HL-60 (cell line): Measurements from ENCODE around the gene SENP1.
A peak's percentile ranks its signal among the peaks of the same experiment; 100 is the strongest.

Experiments used
- GABPA ChIP-seq: IDR thresholded peaks from 2 replicates; pipeline ENCODE4 v1.6.1; 2012; ENCODE audit warnings: low read depth
- POLR2AphosphoS5 ChIP-seq: IDR thresholded peaks from 2 replicates; pipeline ENCODE4 v1.6.1; 2012; ENCODE audit warnings: low read depth
- SPI1 ChIP-seq: IDR thresholded peaks from 2 replicates; pipeline ENCODE4 v1.6.1; 2012; ENCODE audit warnings: low read depth, mild to moderate bottlenecking, borderline replicate concordance
- TF ChIP-seq, protein P1 (sequence below): IDR thresholded peaks from one replicate; pipeline ENCODE4 v1.5.1; 2011; ENCODE audit warnings: low read length, control low read depth, inconsistent platforms; ENCODE audit not compliant: insufficient read depth
- TF ChIP-seq, protein P2 (sequence below): IDR thresholded peaks from 2 replicates; pipeline ENCODE4 v1.6.1; 2012; ENCODE audit warnings: low read depth; ENCODE audit not compliant: insufficient replicate concordance

DNA sequence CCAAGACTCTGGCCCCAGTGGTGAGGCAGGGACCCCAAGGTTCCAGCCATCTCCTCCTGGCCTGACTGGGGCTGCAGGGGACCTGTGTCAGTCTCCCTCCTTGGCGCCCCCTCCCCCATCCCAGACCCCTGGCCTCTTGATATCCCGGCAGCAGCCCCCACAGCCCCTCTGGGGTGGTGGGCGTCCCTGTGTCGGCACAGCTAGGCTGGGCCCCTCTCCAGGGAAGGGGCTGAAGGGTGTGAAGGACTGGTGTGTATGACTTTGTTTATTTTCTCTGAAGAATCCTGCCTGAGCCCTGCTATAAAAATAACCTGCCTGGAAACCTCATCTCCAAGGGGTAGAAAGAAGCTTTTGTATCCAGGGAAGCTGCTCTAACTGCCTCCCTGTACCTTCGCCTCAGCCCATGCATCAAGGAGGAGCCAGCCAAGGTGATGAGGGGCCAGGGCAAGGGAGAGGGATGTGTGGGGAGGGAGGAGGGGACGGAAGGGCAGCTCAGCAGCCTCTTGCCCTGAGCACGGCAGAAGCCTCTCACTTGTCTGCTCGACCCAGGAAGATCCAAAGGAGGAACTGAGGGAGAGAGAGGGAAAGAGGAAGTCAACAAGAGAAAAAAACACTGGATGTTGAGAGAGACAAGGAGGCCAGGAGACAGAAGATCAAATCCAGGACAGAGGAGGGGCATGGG lies 76.2 kb downstream of the SENP1 start:
- TF ChIP-seq, protein P1, sequence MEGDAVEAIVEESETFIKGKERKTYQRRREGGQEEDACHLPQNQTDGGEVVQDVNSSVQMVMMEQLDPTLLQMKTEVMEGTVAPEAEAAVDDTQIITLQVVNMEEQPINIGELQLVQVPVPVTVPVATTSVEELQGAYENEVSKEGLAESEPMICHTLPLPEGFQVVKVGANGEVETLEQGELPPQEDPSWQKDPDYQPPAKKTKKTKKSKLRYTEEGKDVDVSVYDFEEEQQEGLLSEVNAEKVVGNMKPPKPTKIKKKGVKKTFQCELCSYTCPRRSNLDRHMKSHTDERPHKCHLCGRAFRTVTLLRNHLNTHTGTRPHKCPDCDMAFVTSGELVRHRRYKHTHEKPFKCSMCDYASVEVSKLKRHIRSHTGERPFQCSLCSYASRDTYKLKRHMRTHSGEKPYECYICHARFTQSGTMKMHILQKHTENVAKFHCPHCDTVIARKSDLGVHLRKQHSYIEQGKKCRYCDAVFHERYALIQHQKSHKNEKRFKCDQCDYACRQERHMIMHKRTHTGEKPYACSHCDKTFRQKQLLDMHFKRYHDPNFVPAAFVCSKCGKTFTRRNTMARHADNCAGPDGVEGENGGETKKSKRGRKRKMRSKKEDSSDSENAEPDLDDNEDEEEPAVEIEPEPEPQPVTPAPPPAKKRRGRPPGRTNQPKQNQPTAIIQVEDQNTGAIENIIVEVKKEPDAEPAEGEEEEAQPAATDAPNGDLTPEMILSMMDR: no peak
- no peak for TF ChIP-seq GABPA
- peak; percentile 96 for TF ChIP-seq SPI1
- TF ChIP-seq, protein P2, sequence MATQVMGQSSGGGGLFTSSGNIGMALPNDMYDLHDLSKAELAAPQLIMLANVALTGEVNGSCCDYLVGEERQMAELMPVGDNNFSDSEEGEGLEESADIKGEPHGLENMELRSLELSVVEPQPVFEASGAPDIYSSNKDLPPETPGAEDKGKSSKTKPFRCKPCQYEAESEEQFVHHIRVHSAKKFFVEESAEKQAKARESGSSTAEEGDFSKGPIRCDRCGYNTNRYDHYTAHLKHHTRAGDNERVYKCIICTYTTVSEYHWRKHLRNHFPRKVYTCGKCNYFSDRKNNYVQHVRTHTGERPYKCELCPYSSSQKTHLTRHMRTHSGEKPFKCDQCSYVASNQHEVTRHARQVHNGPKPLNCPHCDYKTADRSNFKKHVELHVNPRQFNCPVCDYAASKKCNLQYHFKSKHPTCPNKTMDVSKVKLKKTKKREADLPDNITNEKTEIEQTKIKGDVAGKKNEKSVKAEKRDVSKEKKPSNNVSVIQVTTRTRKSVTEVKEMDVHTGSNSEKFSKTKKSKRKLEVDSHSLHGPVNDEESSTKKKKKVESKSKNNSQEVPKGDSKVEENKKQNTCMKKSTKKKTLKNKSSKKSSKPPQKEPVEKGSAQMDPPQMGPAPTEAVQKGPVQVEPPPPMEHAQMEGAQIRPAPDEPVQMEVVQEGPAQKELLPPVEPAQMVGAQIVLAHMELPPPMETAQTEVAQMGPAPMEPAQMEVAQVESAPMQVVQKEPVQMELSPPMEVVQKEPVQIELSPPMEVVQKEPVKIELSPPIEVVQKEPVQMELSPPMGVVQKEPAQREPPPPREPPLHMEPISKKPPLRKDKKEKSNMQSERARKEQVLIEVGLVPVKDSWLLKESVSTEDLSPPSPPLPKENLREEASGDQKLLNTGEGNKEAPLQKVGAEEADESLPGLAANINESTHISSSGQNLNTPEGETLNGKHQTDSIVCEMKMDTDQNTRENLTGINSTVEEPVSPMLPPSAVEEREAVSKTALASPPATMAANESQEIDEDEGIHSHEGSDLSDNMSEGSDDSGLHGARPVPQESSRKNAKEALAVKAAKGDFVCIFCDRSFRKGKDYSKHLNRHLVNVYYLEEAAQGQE: no peak
- TF ChIP-seq POLR2AphosphoS5: no peak
